ENCODE data around the gene SNAP25.

The SNAP25 gene

DNA sequence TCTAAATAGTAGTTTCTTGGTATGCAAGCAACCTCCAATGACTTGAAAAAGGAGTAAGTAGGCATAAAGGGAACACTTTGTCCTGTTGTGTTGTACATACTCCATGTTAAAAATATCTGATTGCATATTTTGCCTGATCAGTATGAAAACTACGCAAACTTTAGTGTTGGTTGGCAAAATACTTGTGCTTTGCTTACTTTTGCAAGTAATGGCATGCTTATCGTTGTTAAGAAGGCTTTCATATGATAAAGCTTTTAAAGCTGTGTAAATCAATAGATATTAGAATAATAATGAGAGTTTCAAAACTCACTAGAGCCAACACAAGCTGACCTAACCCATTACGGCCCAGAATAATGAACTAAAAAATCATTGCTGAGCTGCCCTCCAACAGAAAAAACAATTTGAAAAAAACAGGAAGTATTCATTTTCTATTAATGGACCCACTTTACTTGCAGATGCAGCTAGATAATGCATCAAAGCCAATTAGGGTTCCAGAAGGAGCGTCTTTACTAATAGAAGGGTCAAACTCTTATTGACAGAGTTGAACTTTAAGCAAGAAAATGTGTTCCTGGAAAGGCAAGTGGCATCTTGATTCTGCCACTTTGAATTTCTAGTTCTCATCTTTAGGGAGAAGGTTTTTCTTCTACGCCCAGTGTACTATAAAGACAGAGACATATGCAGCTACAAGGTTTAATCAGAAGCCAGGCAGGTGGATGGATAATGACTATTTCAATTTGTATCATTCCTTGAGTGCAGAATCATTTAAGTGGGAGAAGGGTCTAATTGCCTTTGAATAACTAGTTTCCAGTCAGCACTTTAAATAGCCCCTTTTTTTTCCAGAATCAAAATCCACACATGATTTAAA, 82.2 kb downstream of the SNAP25 start:
- no peak for DNase-seq (ENCODE audit: extremely low read depth in 1 of 2, low read depth in 1 of 2)

DNA sequence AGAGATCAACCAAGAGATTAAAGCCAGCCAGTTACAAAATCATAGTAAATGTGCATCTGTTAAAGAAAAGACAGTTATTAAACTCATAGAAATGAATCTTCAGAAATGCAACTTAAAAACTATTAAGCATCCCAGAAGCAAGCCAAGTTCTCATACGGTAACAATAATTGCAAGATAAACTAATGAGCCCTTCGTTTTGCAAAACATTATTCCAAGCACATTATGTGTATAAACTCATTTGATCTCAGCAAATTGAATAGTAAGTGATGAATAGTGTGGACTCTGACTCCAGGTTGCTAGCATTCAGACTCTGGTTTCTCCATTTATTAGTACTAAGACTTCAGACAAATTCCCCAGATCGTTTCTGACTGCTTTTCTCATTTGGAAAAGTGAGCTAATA, 85.2 kb downstream of the SNAP25 start:
- DNase-seq (ENCODE audit: extremely low read depth in 1 of 2, low read depth in 1 of 2), result no peak

DNA sequence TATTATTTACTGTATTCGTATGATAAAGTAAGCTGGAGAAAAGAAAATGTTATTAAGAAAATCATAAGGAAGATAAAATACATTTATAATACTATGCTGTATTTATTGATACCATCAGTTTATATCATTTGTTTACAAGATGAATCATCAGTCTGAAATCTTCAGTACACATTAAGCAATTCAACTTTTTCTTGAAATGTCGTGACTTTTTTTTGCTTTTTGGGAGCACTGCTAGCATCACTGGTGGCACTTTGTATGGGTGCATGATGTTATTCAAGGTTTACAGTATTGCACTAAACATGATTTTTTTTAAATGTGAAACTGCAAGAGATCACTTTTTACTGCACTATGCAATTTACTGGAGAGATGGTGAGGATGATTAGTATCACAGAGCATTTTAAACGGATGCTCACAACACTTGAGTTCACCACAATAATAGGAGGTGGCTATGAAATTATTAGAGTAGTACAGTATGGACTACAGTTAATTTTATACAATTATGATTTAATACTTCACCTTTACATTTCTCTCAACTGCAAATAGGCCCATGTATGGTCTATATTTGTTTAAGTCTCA, 85.9 kb downstream of the SNAP25 start:
- no peak for DNase-seq (ENCODE audit: extremely low read depth in 1 of 2, low read depth in 1 of 2)

DNA sequence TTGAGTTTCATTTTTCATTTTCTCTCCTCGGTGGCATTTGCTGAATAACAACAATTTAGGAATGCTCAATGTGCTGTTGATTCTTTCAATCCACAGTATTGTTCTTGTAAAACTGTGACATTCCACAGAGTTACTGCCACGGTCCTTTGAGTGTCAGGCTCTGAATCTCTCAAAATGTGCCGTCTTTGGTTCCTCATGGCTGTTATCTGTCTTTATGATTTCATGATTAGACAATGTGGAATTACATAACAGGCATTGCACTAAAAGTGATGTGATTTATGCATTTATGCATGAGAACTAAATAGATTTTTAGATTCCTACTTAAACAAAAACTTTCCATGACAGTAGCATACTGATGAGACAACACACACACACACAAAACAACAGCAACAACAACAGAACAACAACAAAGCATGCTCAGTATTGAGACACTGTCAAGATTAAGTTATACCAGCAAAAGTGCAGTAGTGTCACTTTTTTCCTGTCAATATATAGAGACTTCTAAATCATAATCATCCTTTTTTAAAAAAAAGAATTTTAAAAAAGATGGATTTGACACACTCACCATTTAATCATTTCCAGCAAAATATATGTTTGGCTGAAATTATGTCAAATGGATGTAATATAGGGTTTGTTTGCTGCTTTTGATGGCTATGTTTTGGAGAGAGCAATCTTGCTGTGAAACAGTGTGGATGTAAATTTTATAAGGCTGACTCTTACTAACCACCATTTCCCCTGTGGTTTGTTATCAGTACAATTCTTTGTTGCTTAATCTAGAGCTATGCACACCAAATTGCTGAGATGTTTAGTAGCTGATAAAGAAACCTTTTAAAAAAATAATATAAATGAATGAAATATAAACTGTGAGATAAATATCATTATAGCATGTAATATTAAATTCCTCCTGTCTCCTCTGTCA, 88.1 kb downstream of the SNAP25 start:
- DNase-seq (ENCODE audit: extremely low read depth in 1 of 2, low read depth in 1 of 2), result no peak

DNA sequence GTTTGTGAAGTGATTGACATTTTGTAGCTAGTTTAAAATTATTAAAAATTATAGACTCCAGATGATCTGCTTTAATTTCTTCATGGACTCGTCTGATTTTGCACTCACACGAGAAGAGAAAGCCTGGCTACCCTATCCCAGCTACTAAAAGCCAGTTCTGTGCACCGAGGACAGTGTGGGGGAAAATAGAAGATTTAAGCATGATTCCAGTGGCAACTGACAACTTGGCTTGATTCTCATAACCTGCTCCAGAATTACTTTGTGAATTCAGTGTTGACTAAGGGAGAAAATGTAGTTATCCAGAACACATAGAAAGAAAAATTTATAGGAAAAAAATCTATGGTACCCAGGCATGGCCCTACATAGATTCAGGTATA, 88.7 kb downstream of the SNAP25 start:
- DNase-seq (ENCODE audit: extremely low read depth in 1 of 2, low read depth in 1 of 2), result no peak

DNA sequence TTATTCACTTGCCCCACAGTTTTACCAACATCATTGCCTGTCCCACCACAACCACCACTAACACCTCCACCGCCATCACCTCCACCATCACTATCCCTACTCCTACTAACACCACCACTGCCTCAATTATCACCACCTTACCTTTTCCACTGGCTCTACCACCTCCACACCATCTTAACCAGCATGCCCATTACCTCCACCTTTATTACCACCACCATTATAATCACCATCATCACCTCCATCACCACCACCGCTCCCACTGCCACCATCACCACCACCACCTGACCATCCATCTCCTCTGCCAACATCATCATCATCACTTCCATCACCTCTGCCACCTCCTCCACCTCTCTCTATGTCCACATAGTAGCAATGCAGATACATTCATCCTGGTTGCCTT, 90.0 kb downstream of the SNAP25 start:
- no peak for DNase-seq (ENCODE audit: extremely low read depth in 1 of 2, low read depth in 1 of 2)

DNA sequence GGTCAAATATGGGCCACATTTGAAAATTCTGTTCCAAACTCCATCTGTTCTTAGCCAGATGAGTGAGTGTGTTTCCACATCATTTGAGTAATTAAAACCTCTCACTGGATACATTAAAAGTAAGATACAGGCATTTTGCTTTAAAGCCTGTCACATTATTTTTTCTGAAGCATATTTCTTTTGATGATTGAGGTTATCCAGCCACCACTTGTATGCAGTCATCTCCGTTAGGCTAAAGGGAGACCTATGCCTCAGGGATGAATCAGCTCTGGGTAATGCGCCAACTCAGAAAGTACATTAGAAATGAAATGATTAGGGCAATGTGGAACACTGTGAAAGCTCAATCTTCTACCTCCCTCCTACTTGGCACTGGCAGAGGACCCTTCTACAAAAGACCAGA, 90.7 kb downstream of the SNAP25 start:
- no peak for DNase-seq (ENCODE audit: extremely low read depth in 1 of 2, low read depth in 1 of 2)

DNA sequence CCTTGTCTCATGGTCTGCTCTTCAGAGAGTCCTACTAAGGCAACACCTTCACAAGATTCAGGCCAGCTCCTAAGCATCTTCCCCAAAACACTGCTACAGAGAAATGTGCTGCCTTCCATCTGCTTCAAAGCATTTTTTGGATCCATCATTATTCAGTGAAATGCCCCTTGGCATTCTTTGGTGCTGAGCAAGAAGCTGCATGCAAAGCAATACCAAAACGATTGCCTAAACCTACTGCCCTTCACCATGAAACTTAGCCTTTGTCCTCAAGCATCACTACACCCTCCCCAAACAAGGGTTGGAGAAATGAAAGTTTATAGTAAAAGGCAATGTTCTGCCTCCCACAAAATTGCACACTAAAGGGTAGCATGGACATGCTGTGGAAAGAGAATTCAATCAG, 93.5 kb downstream of the SNAP25 start:
- DNase-seq (ENCODE audit: extremely low read depth in 1 of 2, low read depth in 1 of 2), result no peak

DNA sequence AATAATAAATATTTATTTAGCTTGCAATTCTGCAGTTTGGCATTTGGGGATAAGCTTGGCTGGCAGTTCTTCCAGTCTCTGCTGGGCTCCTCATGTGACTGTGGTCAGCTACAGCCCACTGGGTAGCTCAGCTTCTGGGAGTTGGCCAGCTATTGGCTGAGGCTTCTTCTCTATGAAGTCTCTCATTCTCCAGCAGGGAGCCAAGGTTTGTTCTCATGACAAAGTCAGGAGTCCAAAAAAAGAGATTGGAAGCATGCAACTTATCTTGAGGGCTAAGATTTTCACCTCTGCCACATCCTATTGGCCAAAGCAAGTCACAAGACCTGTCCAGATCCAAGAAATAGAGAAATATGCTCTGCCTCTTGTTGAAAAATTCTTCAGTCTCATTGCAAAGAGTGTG, 94.6 kb downstream of the SNAP25 start:
- no peak for DNase-seq (ENCODE audit: extremely low read depth in 1 of 2, low read depth in 1 of 2)

DNA sequence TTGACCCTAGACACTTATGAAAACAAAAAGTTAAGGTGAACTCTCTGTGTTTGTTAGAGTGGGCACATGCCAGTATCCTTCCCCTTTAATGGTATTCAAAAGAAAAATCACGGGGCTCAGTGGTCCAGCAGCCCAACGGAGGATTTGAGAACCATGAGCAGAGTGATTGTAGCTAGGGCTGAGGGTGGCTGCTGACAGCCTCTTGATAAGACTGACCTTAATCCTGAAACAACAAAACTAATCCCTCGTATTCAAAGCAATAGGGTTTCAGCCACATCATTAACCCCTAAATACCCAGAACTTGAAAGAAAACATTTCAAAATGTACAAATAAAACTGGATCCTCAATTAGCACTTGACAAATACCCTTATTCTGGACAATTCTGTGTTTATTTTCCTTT, 95.1 kb downstream of the SNAP25 start:
- DNase-seq (ENCODE audit: extremely low read depth in 1 of 2, low read depth in 1 of 2), result no peak

DNA sequence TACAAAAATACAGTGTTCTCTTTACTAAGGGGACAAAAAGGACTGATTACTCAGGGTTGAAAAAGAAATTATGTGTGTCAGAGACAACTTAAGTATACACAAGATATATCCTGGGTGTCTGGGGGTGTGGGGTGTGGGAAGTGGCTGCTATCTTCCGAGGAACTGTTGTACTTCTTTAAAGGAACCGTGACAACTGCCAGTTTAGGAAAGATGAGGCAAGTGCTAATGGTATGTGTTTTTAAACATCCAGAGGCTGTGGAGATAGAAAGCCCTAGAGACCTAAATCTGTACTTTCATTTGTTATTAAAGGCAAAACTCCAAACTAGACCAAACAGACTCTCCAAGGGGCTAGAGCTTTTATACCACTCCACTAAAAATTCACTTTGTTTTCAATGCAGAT, 95.6 kb downstream of the SNAP25 start:
- no peak for DNase-seq (ENCODE audit: extremely low read depth in 1 of 2, low read depth in 1 of 2)

DNA sequence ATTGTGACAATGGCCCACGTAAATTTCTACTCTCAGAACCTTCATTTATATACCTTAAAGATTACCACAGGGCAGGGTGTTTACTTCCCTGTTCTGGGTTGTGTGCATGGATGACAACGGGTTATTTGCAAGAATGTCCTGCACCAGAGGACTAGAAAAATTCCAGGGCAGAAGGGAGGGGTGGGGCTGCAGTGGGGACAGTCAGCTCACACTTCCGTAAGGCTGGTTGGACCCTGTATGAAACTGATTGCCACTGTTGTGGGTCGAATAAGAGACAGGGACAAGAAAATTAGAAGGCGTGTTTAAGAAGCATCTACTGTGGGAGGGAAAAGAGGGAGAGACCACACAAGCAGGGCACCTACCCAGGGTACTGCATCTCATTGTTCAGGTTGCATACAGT, 96.5 kb downstream of the SNAP25 start:
- no peak for DNase-seq (ENCODE audit: extremely low read depth in 1 of 2, low read depth in 1 of 2)

DNA sequence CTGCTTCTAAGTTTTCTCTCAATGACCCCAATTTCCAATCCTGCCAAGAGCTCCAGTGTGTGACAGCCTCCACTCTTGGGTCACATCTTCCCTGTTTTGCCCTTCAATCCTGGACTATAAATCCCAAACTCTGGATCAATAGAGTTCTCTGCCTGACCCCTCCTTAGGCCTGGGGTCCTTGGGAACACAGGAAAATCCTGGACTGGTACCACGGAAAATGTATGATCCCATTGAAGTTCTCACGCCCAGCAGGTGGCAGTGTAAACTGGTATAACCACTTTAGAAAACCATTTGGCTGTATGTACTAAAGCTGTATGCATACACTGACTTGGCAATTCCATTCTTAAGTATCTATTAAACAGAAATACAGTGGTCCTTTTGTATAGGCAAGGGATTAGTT, 98.0 kb downstream of the SNAP25 start:
- no peak for DNase-seq (ENCODE audit: extremely low read depth in 1 of 2, low read depth in 1 of 2)

DNA sequence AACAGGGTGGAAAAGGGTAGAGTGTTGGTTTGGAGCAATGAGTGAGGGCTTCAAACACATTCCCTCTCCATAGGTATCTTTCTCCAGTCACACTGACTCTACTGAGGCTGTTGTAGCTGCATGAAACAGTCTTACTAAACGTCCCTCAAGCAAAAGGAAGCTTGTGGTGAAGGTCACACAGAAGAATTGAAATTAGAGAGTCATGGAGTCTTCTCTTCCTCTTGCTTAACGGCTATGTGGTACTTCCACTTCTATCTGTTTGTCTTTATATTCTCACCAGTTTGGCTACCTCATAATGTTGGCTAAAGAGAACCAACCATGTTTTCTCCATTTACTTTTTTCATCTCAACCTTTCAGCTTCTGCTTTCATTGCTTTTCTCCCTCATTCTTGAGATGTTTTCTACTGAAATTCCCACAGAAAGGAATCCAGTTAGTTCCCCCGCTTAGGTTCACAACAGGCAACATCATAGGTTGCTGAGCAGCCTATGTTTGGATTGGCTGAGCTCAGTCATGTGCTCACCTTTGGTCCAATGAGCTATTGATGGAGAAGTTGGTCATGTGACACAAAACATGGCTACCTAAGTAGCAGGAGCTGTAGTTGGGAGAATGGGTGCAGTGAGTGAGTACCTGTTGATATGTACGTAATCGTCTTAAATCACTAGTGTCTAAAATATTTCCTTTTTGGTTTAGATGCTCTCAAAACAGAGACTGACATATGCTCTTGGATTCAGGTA, 99.8 kb downstream of the SNAP25 start:
- no peak for DNase-seq (ENCODE audit: extremely low read depth in 1 of 2, low read depth in 1 of 2)

DNA sequence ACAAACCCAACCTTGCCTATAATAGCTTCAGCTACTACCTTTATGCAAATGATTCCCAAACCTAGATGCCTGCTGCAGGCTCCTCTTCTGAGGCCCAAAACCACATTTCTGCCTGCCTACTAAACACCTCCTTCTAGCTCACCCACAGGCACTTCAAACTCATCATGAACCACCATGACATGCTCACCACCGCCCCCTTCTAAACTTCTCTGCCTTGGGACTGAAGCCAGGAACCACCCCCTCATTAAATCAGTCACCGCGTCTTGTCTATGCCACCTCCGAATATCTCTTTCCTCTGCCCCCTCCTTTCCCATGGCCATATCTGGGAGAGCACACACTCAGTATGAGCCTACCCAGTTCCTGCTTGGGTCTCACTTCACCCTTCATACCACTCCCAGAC, 101.2 kb downstream of the SNAP25 start:
- DNase-seq (ENCODE audit: extremely low read depth in 1 of 2, low read depth in 1 of 2), result no peak

DNA sequence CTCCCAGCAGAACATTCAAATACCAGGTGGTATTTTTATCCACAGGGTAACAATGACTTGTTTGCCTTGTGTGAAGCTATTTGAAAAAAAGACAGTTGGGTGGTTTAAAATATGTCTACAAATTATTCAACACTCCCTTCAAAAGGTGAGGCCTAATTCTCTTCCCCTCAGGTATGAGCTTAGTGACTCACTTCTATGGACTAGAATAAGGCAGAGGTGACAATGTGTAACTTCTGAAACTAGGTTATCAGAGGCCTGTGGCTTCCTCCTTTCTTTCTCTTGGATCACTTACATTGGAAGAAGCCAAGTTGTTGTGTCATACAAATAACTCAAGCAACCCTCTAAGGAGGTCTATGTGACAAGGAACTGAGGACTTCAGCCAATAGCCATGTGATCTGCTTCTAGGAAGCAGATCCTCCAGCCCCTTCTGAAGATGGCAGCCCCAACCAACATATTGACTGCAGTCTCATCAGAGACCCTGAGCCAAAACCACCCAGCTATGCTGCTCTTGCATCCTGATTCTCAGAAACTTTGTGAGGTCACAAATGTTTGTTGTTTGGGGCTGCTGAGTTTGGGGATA, 102.6 kb downstream of the SNAP25 start:
- no peak for DNase-seq (ENCODE audit: extremely low read depth in 1 of 2, low read depth in 1 of 2)

DNA sequence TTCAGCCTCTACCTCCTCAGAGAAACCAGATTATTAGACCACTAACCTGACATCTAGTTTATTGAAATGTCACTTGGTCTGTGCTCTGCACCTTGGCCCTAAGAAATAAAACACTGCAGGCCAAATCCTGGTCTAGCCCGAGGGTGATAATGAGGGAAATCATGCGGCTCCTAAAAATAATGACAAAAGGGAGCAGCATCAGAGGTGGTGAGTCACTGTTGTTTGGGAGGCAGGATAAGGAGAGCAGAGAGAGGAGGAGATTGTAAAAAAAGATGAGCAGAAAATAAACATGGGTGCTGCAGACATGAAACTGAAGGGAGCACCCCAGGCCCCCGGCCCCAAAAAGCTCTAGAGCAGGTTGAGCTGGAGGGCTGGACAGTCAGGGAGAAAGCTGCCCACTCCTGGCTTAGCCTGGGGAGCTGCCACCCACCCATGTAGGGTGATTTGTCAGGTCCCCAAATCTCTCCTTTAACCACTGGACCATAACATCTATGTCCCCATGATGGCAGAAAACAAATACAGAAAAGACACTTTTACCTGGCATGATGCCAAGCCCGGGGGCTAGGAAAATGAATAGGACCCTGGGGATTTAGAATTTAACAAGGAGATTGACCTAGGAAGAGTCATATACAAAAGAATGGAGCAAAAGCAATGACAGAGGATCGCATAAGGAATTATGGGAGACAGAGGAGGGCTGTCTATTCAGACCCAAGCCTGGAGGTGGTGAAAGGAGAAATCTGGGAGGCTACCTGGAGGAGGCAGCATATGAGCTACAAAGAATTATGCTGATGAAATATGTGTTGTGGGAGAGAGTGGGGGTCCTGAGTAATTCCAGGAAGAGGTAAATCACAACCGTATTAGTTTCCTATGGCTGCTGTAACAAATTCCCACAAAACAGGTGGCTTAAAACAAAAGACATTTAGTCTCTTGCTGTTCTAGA, 103.7 kb downstream of the SNAP25 start:
- DNase-seq (ENCODE audit: extremely low read depth in 1 of 2, low read depth in 1 of 2), result no peak

DNA sequence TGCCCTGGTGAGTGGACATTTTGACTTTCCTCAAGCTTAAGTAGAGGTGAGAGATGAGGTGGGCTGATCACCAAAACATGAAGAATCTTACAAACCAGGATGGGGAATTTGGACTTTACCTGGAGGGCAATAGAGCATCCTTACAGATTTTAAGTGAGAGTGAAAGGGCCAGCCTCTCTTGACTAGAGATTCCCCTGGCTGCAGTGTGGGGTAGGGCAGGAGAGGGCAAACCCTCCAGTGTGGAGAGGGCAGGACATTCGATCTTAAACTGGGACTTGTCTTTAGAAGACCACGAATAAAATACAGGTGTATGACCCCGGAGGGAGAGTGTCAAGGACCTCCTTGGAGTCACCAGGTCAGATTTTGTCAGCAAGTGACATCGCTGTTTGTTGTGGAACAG, 105.1 kb downstream of the SNAP25 start:
- no peak for DNase-seq (ENCODE audit: extremely low read depth in 1 of 2, low read depth in 1 of 2)

DNA sequence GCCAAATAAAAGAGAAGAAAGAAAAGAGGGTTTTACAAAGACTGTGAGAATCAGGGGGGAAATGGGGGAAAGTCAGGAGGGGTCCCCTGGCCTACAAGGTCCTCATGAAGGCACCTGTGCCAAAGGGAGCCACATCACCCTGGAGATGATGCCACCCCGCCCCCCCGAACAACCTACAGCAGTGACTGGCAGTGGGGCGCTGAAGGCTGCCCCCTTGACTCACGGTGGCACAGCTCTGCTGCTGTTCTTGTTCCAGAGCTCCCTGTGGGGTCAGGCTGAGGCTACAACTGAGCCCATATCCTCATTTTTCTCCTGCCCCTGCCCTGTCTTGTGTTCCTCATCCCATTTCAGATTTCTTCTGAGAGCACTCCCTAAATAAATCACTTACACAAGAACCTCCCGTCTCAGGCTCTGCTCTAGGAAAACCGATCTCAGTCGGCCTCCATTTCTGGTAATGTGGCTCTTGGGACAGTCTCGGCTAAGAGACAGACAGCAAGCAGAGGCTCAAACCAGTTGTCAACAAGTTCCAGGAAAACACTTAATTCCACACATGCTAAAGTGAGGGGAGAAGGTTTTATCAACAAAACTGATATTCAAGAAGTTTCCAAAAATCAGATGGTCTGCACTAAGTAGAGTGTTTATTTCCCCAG, 105.7 kb downstream of the SNAP25 start:
- no peak for DNase-seq (ENCODE audit: extremely low read depth in 1 of 2, low read depth in 1 of 2)
